ENCODE results near the gene DAAM2. TPM values are rescaled to one million over a fixed set of nuclear protein-coding genes. Genes with fewer than 3 reads are reported as not detected.

Gene DAAM2
- total RNA-seq, 2 donors from 2014 or later: 10.1 to 12.2 TPM

- Histone ChIP-seq H3K27me3 (no peaks in the 10 kb centered on the region), H3K27ac (no peak overlapping the region), H3K4me3 (no peak overlapping the region), H3K9me3 (no peaks in the 10 kb centered on the region), H3K36me3 (replicated peaks in 1 of 2; ENCODE audit: insufficient read depth in 1 of 2, low read depth in 2 of 2) (no peaks in the 10 kb centered on the region), H3K4me1 (peaks cover 30% of the 10 kb centered on the region)
- intact Hi-C loops (cut with DNase I): no loop called here
- no peak for TF ChIP-seq POLR2A (IDR thresholded peaks at IDR 0.05)
- TF ChIP-seq CTCF (IDR thresholded peaks at IDR 0.05): no peak
- DNase-seq (no peak), ATAC-seq (no peak)
- WGBS, 2 donors: 84% methylated on average over 3 of the region's 3 CpGs
These were observed 61.4 kb downstream of the DAAM2 start for GRCh38 chr6:39853604-39854003.

DNA sequence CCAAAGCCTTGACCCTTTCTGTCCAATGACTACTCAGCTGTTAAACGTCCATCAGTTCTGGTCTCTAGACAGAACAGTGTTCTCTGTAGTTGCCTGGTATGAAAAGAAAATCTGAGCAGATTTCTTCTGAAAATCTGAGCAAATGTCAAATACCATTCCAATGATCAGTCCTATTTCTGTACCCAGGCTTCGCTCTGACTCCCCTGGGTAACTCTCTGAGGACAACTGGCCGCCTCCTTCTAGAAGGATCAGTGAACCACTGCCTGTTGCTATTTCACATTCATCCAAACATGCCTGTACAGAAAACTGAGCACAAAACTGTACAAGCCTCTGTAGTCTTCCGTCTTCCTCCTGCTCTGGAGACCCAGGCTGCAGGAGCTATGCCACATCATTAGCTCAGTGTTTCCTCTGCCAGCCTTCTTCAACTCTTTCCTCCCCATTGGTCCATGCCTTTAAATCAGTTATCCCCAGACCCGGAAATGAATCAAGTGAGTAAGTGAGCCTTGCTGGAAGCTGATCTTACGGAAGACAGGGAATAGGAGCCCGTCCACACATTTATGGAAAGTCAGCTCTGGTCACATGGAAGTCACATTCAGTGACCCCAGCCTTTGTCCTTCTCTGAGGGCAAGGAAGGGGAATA is 63.3 kb downstream of the DAAM2 start:
- ATAC-seq (no peak), DNase-seq (no peak)
- no peak overlapping the region for H3K27ac ChIP-seq
- H3K27me3 ChIP-seq: no peaks in the 10 kb centered on the region
- peaks cover 11% of the 10 kb centered on the region for H3K4me1 ChIP-seq
- 88 to 89% methylated on average over 7 of the region's 7 CpGs for WGBS, 2 donors
- intact Hi-C loops (cut with DNase I): no loop called here
- no peaks in the 10 kb centered on the region for H3K9me3 ChIP-seq
- TF ChIP-seq POLR2A (IDR thresholded peaks at IDR 0.05) (no peak), CTCF (IDR thresholded peaks at IDR 0.05) (no peak)
- H3K4me3 ChIP-seq: no peak overlapping the region
- H3K36me3 ChIP-seq (replicated peaks in 1 of 2; ENCODE audit: insufficient read depth in 1 of 2, low read depth in 2 of 2): no peaks in the 10 kb centered on the region

DNA sequence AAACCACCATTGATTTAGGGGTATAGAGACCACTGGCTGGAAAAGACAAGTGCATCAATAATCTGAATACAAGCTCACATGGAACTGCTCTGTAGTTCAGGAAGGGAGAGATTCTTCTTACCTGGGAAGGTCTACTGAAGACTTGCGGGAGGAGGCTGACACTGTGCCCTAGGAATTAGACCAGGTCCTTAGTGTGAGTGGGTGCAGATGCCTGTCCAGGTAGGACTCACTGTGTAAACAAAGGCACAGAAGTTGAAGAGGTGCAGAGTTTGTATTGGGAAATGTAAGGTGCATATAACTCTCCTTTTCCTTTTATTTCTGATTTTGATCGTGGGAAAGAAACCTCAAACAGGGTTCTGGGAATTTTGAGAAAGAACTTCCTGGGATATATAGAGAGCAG is 66.8 kb downstream of the DAAM2 start:
- WGBS, 2 donors: 90 to 97% methylated on average over 2 of the region's 2 CpGs
- no peaks in the 10 kb centered on the region for H3K36me3 ChIP-seq (replicated peaks in 1 of 2; ENCODE audit: insufficient read depth in 1 of 2, low read depth in 2 of 2)
- no peak overlapping the region for H3K27ac ChIP-seq
- H3K27me3 ChIP-seq: no peaks in the 10 kb centered on the region
- intact Hi-C loops (cut with DNase I): no loop called here
- no peaks in the 10 kb centered on the region for H3K4me1 ChIP-seq
- H3K9me3 ChIP-seq: no peaks in the 10 kb centered on the region
- no peak overlapping the region for H3K4me3 ChIP-seq
- TF ChIP-seq POLR2A (IDR thresholded peaks at IDR 0.05): no peak
- TF ChIP-seq CTCF (IDR thresholded peaks at IDR 0.05): no peak
- ATAC-seq (no peak), DNase-seq (no peak)

DNA sequence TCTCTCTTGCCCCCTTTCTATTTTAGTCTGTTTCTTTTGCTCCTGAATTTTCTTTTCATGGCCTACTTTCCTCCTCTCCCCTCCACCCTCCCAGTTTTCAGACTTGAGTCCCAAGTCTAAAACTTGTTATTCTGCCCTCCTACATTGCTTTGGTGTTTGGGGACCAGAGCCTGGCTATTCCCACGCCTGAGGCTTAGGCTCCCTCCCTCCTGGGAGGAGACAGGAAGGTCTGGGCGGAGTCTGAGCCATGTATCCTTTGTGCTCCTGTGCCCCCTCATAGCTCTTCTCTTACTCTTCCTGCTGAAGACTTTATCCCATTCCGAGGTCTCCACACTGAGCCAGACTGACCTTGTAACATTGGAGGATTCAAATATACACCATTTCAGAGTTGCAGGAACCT is 69.5 kb downstream of the DAAM2 start:
- H3K4me3 ChIP-seq: no peak overlapping the region
- DNase-seq (no peak), ATAC-seq (no peak)
- no peaks in the 10 kb centered on the region for H3K27me3 ChIP-seq
- H3K9me3 ChIP-seq: no peaks in the 10 kb centered on the region
- no peaks in the 10 kb centered on the region for H3K36me3 ChIP-seq (replicated peaks in 1 of 2; ENCODE audit: insufficient read depth in 1 of 2, low read depth in 2 of 2)
- H3K27ac ChIP-seq: no peak overlapping the region
- intact Hi-C loops (cut with DNase I): no loop called here
- 71 to 82% methylated on average over 3 of the region's 3 CpGs for whole genome bisulfite sequencing, 2 donors
- no peak for TF ChIP-seq CTCF (IDR thresholded peaks at IDR 0.05)
- TF ChIP-seq POLR2A (IDR thresholded peaks at IDR 0.05): no peak
- H3K4me1 ChIP-seq: no peaks in the 10 kb centered on the region

Data from body of pancreas (tissue), 4 donors.